A673 (cell line): ENCODE results near the gene DNMT3A.

Source experiments
- EZH2 ChIP-seq: fragments of 200-600 bp; sonication (generic); IDR thresholded peaks from 2 replicates; pipeline ENCODE4 v1.6.1; 2017; ENCODE audit warnings: borderline replicate concordance, low read depth, mild to moderate bottlenecking, mixed read lengths, antibody characterized with exemption, low read length; ENCODE audit not compliant: poor library complexity, severe bottlenecking
- TF ChIP-seq, protein P1 (sequence below): fragments of 300-800, 200-600 bp; sonication (generic); conservative IDR thresholded peaks from 2 replicates; pipeline ENCODE4 v1.5.1; 2017; ENCODE audit warnings: low read depth, mild to moderate bottlenecking, antibody characterized with exemption, low read length, moderate library complexity, mixed read lengths

DNA sequence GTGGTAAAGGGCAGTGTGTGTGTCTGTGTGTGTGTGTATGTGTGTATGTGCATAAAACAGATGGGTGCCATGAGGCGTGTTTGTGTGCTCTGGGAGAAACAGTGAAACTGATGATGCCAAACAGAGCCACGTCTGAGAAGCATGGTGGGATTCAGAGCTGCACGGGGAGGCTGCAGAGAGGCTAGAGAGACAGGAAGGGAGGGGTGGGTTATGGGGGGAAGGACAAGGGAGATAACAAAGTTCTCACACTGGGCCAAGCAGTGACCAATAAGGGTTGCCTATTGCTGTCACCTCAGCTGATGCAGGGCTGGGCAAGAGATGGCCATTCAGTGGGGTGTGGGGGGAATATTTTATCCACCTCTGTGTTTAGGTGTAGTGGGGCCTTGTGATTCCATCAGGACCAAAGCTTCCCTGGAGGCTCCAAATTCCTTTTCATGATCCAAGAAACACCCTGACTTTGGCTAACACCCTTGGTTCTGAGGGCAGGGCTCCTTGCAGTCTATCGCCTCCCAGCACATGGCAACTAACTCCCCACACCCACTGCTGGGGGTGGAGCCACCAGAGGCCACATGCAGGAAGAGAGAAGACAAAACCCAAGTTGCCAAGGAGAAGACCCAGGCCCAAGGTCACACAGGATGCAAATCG is 119.1 kb downstream of the DNMT3A start:
- TF ChIP-seq, protein P1, sequence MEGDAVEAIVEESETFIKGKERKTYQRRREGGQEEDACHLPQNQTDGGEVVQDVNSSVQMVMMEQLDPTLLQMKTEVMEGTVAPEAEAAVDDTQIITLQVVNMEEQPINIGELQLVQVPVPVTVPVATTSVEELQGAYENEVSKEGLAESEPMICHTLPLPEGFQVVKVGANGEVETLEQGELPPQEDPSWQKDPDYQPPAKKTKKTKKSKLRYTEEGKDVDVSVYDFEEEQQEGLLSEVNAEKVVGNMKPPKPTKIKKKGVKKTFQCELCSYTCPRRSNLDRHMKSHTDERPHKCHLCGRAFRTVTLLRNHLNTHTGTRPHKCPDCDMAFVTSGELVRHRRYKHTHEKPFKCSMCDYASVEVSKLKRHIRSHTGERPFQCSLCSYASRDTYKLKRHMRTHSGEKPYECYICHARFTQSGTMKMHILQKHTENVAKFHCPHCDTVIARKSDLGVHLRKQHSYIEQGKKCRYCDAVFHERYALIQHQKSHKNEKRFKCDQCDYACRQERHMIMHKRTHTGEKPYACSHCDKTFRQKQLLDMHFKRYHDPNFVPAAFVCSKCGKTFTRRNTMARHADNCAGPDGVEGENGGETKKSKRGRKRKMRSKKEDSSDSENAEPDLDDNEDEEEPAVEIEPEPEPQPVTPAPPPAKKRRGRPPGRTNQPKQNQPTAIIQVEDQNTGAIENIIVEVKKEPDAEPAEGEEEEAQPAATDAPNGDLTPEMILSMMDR: no peak
- no peak for TF ChIP-seq EZH2
